SIG-M5 treated with dmso at 0.1 percent for 504 hours (cell line): Measurements from ENCODE around the gene SPDEF.

Experiments used
- DNase-seq: peaks from one replicate; lab custom pipeline; 2025; ENCODE audit not compliant: unreplicated experiment; lab: John Stamatoyannopoulos, UW

SPDEF gene

DNA sequence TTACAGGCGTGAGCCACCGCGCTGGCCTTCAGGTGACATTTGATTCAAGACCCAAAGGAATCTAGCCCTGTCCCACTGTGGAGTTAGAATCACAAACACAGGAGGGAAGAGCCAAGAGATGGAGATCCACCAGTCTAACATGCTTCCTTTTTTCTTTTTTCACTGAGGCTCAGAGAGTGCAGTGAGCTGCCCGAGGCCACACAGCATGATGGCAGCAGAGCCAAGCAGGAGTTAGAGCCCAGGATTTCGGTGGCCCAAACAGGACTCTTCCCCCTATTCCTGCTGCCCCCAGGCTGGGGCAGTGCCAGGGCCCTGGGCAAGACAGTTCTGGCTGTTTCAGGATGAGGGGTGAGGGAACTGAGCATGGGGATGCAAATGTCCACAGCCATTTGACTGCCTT, 8.1 kb upstream of the SPDEF start:
- DNase-seq = no peak

DNA sequence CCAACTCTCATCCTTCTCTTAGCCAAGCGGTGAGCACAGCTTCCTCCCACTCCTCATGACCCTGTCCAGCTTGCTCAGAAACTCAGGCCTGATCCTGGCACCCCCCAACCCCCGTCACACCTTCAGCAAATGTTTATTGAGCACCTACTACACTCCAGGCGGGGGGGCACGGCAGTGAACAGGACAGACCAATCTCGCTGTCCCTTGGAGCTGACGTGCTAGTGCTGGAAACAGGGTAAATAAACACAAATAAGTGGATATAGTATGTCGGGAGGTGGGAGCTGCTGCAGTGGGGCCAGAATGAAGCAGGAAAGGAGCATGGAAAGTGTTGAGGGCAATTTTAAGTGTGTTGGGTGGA, 7.4 kb upstream of the SPDEF start:
- DNase-seq = no peak

DNA sequence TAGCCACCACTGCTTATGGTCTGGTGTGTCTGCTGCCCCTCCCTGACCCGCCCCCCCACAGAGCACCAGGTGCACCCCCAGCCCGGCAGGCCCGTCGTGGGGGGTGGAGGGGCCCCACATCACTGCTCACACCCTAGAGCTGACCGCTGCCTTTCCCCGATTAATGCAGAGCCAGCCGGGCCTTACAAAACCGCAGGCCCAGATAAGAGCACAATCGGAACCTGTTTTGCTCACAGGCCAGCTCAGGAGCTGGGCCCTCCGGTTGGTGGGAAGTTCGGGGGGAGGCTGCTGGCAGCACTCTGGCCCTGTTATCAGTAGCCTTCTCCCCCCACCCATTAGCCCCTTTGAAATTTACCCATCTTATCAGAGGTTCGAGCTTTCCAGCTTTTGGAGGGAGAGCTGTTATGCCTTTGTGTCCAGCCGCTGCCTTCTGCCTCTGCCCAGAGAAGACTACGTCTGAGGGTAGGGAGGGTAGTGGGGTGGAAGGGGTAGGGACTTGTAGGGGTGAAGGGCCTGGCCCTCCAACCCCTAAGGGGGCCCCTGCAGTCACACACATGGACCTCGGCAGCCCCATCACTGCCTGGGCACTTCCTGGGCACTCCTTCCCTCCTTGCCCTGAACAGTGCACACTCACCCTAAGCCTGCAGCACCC, 6.9 kb upstream of the SPDEF start:
- no peak for DNase-seq

DNA sequence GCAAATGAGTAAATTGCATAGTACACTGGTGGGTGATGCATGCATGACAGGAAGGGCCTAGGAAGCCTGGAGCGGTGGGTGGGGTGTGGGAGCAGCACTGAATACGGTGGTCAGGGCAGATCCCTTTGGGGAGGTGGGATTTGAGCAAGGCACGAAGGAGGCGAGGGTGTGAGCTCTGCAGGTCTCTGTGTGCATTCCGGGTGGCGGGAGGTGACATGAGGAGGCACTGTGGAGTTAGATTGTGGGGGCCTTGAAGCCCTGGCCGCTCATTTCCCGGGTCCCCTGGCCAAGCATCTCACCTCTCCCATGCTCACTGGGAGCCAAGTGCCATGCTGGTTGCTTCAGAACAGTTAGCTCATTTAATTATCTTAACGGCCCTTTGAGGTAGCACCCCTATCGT, 6.2 kb upstream of the SPDEF start:
- DNase-seq = no peak

DNA sequence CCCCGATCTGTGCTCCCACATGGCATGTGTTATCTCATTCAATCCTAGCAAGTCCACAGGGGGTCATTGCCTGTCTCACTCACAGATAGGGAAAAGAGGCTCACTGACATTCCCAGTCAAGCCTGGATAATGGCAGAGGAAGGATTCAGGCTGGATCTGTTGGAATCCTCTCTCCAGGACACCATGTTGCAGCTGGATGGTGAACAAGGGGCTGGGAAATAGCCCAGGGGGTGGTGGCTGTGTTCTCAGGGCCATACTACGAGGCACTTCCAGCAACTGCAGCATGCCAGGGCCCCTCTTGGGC, 5.0 kb upstream of the SPDEF start:
- no peak for DNase-seq

DNA sequence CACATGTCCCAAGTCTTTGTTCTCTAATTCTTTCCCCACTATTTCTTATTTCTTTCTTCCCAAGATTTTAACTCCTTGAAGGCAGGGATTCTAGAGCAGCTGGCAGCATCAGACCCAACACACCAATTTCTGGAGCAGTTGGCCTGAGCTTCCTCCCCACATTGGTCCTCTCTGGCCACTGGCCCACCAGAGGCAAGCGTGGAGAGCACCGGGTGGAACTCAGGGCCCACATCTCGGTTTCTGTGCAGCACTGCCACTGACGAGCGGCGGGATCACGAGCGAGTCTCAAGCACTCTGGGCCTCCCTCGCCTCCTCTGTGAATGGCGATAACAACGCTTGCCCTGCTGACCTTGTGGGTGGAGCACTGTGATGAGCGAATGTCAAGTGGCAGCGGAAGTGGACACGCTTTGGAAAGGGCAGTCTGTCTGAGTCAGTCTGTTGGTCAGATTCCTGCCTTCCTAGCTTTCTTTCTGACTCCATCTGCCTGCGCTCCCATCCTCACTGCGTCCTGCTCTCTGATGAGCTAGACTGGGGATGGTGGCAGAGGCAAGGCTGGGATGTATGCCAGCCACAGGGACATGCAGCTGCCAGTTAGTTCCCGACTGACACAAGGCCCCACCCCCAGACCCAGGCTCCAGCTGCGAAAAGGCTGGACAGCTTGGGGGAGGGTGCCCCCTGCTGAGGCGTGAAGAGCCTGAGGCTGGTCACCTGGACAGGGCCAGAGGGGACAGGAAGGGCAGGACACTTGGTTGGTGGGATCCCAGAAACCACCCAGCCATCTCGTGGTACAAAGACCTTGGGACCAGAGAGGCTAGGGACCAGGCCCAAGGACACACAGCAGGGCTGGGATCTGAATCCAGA, 4.5 kb upstream of the SPDEF start:
- DNase-seq = no peak

DNA sequence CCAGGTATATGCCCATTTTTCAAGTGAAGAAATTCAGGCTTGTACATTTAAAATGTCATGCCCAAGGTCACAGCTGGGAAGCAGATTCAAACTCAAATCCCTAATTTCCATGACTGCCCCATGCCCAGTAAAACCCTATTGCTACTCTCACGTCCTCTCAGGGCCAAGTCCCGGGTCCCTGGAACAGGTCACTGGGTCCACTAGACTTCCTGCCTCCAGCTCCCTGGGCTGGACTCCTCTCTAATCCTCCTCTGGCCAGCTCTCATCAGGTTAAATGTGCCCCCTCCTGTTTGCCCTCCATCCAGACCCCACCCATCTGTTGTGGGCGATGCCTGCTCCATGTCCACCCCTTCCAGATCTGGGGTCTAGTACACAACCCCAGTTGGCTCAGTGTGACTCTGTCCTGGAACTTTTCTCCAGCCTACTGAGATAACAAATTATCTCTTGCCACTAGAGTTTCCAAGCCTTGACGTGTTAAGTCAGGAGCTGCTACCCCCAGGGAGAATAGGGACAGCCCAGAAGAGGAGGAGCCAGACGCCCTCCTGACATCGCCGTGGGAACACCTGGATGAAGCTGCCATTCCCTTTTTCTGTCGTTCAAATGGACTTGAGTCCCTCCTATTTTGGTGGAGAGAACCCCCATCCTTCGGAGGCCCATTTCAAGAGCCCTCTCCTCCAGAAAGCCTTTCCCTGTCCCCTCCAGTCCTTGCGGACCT, 3.7 kb upstream of the SPDEF start:
- DNase-seq = no peak

DNA sequence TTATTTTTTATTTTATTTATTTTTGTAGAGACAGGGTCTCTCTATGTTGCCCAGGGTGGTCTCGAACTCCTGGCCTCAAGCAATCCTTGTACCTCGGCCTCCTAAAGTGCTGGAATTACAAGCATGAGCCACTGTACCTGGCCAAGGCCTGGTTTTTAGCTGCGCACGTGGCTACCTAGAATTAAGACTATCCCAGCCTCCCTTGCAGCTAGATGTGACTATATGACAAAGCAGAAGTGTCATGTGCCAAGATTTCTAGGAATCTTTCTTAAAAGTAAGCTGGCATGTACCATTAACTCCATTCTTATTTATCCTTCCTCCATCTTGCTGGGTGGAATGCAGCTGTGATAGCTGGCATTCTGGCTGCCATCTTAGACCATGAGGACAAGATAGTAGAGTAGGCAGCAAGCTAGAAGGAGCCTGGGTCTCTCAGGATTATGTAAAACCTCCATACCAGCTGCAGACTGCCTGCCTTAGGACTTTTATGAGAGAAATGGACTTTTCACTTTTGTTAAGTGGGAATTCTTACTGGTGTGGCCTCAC, 2.1 kb upstream of the SPDEF start:
- DNase-seq = no peak

DNA sequence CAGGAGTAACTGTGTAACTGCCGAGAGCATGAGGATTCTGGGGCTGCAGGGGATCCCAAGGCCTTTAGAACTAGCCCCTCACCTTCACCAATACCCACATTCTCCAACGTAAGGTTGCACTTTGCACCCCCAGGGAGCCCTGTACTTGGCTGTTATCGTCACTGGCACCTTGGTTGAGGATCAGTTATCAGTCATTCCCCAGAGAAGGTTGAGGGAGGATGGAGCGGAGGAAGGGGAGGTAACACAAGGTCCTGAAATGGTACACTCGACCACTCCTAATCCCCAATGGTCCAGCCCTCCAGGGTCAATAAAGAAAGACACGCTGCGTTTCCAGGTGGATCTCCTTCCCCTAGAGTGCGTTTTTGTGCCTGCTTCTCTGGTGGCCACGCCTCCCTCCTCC, 1.1 kb upstream of the SPDEF start:
- DNase-seq = no peak

DNA sequence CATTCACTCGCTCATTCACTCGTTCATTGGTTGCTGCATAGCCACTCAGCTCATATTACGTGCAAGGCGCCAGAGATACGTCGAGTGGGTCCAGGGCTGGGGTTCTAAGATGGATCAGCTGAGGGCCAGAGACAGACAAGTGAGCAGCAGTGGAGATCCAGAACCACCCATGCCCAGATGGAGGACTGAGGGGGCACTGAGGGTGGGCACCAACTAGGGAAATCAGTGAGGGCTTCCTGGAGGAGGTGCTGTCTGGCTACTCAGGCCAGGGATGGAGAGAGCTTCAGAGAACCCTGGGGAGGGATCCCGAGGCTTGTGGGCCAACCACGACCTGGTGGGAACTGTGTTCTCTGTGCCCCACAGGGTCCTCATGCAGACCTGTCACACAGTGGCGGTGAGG, 364 bp upstream of the SPDEF start:
- DNase-seq = no peak

DNA sequence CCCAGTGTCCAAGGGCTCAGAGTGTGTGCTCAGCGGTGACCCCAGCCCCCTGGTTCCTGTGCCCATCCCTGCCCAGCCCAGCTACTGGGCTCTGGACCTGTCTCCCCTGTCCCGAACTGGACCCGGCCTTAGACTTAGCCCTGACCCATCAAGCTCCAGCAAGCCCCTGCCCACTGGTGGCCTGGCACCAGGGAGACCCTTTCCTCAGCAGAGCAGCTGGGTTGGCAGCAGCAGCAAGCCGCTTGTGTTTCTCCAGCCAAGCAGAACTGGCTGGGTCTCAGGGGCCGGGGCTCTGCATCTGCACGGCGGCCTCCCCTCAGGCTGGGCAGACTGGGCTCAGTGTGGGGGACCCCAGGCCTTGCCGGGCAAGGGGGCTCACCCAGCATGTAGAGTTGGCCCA, 801 bp downstream of the SPDEF start:
- DNase-seq = no peak

DNA sequence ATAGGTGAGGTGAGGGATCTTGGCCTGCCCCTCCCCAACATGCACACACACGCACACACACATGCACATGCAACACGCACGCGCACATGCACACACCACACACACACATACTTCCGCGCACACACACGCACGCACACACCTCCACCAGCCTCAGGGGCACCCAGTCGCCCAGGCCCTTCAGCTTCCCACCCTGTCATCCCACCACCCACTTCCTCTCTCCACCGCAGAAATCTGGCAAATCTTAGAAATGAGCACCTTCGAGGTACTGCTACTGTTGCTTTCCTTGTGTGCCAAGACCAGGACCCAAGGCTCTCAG, 1.2 kb downstream of the SPDEF start:
- DNase-seq = no peak

DNA sequence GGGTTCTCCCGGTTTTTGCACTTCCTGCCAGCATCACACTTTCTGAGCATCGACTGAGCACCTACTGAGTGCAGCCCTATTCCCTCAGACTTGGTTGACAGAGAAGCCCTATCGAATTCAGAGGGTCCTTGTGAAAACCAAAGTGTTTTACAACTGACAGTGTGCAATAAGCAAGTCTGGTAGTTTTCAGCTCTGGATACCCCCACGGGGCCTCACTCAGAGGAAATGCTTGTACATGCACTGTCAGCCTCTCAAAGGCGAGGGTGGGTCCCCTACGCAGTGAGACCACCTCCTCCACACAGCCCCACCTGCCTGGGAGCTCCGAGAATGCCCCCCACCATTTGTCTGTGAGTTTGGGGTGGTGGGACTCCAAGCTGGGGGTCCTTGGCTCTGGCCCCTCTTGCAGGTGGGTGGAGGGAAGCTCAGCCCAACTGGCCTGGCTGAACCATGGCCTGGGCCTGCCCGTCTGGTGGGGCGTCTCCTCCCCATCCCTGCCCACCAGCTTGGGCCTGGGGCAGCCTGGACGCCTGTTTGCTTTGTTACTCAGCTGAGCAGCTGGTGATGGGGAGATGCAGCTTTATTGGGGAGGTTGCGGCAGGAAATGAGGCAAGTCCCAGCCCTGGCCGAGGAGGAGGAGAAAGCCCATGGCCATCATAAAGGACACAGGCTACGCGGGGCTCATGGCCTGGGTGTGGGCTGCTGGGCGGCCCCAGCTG, 1.7 kb downstream of the SPDEF start:
- DNase-seq = no peak

DNA sequence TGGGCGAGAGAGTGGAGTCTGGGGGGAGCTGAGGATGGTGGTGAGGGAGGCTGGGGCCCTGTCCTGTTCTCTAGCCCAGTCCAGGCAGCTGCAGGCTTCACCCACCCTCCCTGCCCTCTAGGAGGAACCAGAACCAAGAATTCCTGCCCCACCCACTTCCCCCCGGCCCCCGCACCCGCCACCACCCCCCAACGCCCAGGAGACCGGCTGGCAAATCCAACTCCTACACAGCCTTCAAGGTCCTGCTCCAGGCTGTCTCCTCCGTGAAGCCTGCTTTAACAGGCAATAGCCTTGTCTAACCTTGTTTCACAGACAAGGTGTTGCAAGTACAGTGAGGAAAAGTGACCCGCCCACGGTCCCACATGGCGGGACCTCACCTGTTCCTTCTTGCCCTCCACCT, 2.4 kb downstream of the SPDEF start:
- no peak for DNase-seq

DNA sequence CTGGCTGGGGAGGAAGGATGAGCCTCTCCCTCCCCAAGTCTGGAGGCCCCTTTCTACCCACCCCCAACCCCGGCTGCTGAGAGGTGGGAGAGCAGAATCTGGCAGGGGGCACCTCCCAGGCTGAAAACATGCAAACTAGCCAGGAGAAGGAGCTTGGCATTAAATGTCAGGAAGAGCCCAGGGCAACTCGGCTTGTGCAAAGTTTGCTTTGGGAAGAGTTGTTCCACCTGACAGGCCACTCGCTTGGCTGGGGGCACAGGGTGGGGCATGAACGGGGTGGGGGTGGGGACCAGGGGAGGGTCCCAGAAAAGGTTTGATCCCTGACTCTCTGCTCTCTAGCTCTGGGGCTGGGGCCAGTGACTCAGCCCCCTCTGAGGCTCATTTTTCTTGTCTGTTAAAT, 3.0 kb downstream of the SPDEF start:
- no peak for DNase-seq

DNA sequence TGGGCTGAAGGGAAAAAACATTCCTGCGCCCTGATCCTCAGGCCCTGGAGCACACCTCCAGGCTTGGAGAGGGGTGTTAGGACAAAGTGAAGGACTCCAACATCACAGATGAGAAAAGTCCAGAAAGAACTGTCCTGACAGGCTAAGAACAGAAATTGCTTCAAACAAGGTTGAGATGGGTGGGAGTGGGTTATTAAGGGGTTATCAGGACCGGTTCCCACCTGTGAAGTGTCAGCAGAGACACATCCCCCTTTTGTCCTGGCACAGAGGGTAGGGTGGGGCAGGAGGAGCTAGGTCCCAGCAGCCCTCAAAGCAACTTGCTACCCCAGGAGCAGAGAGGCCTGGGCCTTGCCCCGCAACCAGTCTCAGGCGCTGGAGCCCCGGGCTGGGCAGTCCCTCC, 3.5 kb downstream of the SPDEF start:
- no peak for DNase-seq

DNA sequence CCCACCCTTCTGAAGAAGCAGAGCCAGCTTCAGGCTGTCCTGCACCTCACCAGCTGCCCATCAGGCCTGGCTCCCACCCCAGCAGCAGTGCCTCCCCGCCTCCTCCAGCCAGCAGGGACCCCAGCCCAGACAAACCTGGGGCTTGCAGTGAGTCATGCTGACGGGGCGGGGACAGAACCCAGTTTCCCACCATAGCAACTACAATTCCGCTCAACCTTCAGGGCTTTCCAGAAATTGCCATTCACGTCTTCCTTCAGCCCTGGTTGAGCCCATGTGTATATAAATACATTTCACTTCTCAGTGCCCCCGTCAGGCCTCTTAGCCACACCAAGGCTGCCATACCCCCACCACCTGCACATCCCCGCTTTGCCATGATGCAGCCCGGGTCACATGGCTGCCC, 4.4 kb downstream of the SPDEF start:
- DNase-seq = no peak

DNA sequence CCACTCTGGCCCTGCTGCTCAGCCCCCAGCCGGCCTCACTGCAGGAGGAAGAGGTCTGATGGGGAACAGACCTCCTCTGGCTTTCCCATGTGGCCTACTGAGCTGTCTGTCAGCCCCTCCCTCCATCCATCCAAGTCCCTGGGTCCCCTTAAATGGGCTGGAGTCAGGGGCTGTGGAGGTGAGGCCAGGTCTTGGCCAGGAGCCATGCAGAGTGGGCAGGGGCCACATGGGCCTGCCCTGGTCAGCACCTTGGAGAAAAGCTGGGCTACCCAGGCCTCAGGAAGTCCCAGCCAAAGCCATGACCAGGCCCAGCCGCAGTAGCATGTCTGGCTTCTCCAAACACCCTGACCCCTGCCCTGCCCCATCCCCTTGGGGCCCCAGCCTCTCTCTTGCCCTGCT, 6.3 kb downstream of the SPDEF start:
- no peak for DNase-seq

DNA sequence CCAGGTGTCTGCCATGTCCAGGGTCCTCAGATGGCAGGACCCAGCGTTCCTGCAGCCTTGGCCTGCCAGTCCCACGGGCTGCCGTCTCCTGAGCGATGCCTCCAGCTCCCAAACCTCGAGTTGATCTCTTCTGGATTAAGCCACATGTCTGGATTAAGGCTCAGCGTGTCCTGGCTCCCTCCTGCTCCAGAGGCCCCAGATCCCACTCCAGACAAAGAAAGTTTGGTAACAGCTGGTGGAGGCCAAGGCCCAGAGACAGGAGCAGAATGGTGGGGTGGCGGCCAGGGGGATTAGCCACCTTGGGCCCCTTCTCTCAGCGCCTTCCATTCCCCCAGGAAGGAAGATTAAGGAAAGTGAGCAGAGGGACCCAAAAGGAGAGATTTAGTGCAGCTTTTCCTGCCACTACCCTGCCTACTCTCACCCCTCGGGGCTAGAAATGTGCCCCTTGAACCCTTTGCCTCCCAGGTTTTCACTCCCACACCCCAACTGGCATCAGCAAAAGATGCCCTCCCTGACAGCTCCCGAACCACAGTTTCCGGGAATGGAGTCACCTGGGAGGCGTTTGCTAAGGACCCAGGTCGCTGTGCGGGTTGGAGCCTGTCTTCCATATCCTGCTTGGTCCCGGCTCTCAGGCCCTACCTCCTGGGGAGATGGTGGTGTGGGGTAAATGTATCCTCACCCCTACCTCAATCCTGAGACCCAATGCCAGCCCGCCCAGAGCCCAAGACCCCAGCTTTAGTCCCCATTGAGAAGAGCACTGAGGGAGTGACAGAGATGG, 6.9 kb downstream of the SPDEF start:
- DNase-seq = no peak

DNA sequence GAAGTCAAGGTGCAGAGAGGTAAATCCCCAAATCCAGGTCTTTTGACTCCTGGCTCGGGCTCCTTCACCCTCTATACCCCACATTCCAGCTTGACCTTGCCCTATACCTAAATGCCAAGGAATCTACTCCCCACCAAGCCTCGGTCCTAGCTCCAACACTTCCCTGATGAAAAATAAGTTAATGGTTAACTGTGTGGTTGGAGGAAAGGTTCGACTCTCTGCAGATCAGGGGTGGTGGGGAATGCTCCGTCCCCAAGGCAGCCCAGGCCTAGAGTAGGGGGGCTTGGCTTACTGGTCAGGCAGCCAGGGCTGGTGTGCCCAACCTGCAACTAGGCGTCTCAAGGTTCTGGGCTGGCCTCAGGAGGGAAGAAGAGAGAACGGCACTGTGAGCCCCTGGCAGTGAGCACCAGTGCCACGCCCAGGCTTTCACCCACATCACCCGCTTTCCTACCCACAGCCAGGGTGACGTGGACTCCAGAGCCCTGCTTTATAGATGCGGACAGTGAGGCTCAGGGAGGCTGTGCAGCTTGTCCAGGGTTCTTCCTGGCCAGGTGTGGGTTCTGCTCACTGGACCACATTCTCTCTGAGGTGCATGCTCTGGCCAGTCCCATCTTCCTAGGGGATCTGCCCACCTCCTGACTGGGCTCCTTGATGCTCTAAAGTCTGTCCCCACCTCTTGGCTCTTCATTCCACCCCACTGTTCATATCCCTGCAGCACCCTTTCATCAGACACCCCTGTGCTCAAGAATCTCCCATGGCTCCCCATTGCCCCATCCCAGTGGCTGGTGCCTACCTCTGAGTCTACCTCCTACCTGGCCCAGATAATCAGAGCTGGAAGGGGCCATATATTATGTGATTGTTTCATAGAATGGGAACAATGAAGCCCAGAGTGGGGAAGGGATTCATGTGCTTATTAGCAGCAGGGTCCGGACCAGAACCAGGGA, 8.2 kb downstream of the SPDEF start:
- DNase-seq = no peak
